Superior temporal gyrus (tissue), 1 donor: ENCODE measurements around the gene STAG3.
"Not testable (repeated sequence)": the region's sequence is repeated elsewhere in the genome, so short reads cannot be mapped to it uniquely, and the experiment has no call there.

Experiments
- DNase-seq: peaks from one replicate; pipeline ENCODE4 v3.0.0-alpha.2; 2016; ENCODE audit errors: extremely low spot score

STAG3 gene

DNA sequence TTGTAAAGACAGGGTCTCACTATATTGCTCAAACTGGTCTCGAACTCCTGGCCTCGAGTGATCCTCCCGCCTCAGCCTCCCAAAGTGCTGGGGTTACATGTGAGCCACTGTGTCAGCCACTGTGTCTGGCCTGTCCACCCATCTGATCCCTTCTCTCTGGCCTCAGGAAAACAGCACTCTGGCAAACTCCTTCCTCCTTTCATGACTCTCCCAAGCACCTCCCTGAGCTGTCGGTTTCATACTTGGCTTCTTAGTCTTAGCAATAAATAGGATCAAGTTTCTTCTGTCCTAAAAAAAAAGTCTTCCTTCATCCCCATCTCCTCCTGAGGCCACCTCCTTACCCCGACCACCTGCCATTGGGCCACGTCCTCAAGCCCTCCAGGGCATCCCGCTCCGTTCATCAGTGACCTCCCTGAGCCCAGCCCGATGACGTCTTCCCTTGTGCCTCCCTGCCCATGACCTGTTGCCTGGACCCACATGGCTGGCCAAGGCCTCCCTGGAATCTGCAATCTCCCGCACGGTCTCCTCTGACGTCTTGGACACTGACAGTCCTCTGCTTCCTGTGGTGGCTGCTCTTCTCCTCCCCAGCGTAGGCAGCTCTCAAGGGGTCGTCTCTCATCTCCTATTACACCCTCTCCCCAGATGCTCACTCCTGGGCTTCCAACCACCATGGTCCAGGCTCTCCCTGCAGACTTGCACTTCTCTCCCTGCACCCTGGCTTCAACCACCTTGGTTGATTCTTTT, 68.6 kb downstream of the STAG3 start:
- not testable (repeated sequence) for DNase-seq

GRCh38 chr7:100246865-100247137, 69.1 kb downstream of the STAG3 start:
- not testable (repeated sequence) for DNase-seq

DNA sequence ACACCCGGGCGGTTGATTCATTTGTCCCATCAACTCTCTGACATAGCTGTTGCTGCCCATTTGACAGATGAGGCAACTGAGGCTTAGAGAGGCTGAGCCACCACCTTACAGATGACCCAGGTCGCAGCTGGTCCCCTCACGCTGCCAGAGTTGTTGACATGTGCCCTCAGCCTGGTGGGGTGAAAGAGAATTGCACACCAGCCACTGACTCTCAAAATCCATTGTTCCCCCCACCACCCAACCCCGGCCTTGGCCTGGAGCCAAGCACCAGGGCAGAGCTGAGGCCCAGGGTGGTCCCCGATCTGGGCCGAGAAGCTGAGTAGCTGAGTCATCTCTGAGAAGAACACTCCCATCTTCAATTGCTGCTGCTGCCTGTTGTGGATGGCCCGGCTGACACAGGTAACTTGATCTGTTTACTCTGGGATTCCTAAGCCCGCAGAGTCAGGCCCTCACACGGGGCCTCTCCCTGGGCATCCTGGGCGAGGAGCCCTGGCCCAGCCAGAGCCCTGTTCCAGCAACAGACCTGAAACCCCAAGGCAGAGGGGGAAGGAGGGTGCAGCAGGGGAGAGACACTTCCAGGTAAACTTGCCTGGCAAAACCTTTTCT, 69.5 kb downstream of the STAG3 start:
- no peak for DNase-seq

- DNase-seq = no peak
Observed at GRCh38 chr7:100248483-100248882, 70.8 kb downstream of the STAG3 start.

DNA sequence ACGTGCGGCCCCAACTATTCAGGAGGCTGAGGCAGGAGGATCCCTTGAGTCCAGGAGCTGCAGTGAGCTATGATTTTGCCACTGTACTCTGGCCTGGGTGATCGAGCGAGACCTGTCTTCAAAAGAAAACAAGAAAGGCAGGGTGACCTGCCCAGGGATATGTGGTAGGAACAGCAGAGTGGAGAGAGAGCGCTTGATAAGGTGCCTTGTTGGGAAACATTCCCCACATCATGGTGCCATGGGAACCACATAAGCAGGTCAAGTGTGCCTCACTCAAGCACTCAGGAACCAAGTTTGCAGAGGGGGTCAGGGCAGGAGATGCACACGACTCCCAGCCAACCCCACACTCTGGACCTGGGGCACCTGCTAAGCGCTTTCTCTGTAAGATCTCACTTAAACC, 79.3 kb downstream of the STAG3 start:
- no peak for DNase-seq

- not testable (repeated sequence) for DNase-seq
Observed at GRCh38 chr7:100259984-100260383, 82.3 kb downstream of the STAG3 start.

GRCh38 chr7:100262896-100263295, 85.2 kb downstream of the STAG3 start:
- DNase-seq = not testable (repeated sequence)
